Caco-2 (cell line): ENCODE data around the gene POGZ. TPM values are rescaled to one million over a fixed set of nuclear protein-coding genes. Genes with fewer than 3 reads are reported as not detected.

ENCODE experiments used
- BruUV-seq: library from RNA; stranded (reverse); fragments of 400-500 nt; replicated peaks from 2 replicates; lab custom pipeline; 2021; lab: Mats Ljungman, UMichigan
- CTCF ChIA-PET: fragments of 300-600 bp; sonication (Branson Sonifier 250); formaldehyde crosslinking; loops from one replicate; lab custom pipeline; 2022; ENCODE audit warnings: antibody characterized with exemption; lab: Charles Lee
- POLR2A ChIA-PET: fragments of 300-600 bp; sonication (Branson Sonifier 250); formaldehyde crosslinking; loops from one replicate; lab custom pipeline; 2022; ENCODE audit warnings: antibody characterized with exemption; lab: Charles Lee
- DNase-seq, 2 experiments: peaks; one replicate each; pipeline versions ENCODE4 v3.0.0 to v3.0.0-alpha.2; 2020 to 2022
- H3K27me3 ChIP-seq: replicated peaks from 2 replicates; pipeline ENCODE4 v1.6.0; 2011; ENCODE audit warnings: low read length; ENCODE audit not compliant: control insufficient read depth, insufficient read depth
- H3K36me3 ChIP-seq: 2 replicates; pipeline ENCODE4 v1.5.1; 2011; ENCODE audit warnings: low read length; ENCODE audit not compliant: control insufficient read depth, insufficient read depth
- H3K4me1 ChIP-seq: fragments of 250-450 bp; sonication (Bioruptor Pico); 2 replicates; pipeline ENCODE4 v1.5.1; 2020; ENCODE audit warnings: mild to moderate bottlenecking
- H3K4me3 ChIP-seq: 2 replicates; pipeline ENCODE4 v1.5.1; 2011; ENCODE audit warnings: low read depth, mild to moderate bottlenecking, control low read depth, low read length
- H3K9me3 ChIP-seq: fragments of 250-450 bp; sonication (Bioruptor Pico); 2 replicates; pipeline ENCODE4 v1.5.1; 2020; ENCODE audit warnings: mild to moderate bottlenecking, moderate library complexity
- H3K27ac Mint-ChIP-seq: one replicate; pipeline ENCODE4 v1.8.0; 2022; ENCODE audit warnings: mixed read lengths; ENCODE audit not compliant: unreplicated experiment
- H3K27me3 Mint-ChIP-seq: one replicate; pipeline ENCODE4 v1.8.0; 2022; ENCODE audit warnings: mixed read lengths; ENCODE audit not compliant: insufficient read depth, unreplicated experiment
- H3K36me3 Mint-ChIP-seq: one replicate; pipeline ENCODE4 v1.8.0; 2022; ENCODE audit warnings: mild to moderate bottlenecking, mixed read lengths; ENCODE audit not compliant: insufficient read depth, unreplicated experiment
- H3K4me1 Mint-ChIP-seq: one replicate; pipeline ENCODE4 v1.8.0; 2022; ENCODE audit warnings: low read depth, mixed read lengths; ENCODE audit not compliant: unreplicated experiment
- H3K4me3 Mint-ChIP-seq: one replicate; pipeline ENCODE4 v1.8.0; 2022; ENCODE audit warnings: mild to moderate bottlenecking, moderate library complexity, mixed read lengths; ENCODE audit not compliant: unreplicated experiment
- H3K9me3 Mint-ChIP-seq: one replicate; pipeline ENCODE4 v1.8.0; 2022; ENCODE audit warnings: mixed read lengths; ENCODE audit not compliant: unreplicated experiment
- intact Hi-C: fragments of 100-400 bp; cut with micrococcal nuclease; formaldehyde crosslinking; loops from one replicate; pipeline ENCODE4 v1.10.0; 2022; ENCODE audit not compliant: unreplicated experiment
- total RNA-seq: library from RNA; stranded (reverse); gene quantifications from 2 replicates; pipeline ENCODE4 v1.2.3, GENCODE V29; 2022
- TF ChIP-seq, protein P1 (sequence below), 2 experiments: fragments of 200-600 bp in 1 of 2; IDR thresholded peaks; 1 replicate in 1 of 2; 2 replicates in 1 of 2; pipeline versions ENCODE4 v1.5.1 to v1.8.0; 2011 to 2022; ENCODE audit warnings: antibody characterized with exemption in 1 of 2, control low read depth in 1 of 2, inconsistent platforms in 1 of 2, low read depth in 1 of 2, low read length in 1 of 2, mild to moderate bottlenecking in 1 of 2, moderate library complexity in 1 of 2; ENCODE audit not compliant: insufficient read depth in 1 of 2, severe bottlenecking in 1 of 2, unreplicated experiment in 1 of 2

Gene POGZ
- total RNA-seq, 1 experiment from 2014 or later: 80.0 TPM

GRCh38 chr1:151403612-151404011 is 55.7 kb downstream of the POGZ start:
- ChIA-PET POLR2A (no interaction called here), CTCF (no interaction called here)
- no peaks in the 10 kb centered on the region for H3K9me3 ChIP-seq
- H3K4me3 ChIP-seq: no peak overlapping the region
- H3K27ac Mint-ChIP-seq: no peak overlapping the region
- BruUV-seq: no TSS peak
- intact Hi-C loops: loop anchor here (10.0 kb wide), 1 partner anchor 99 kb away; no protein-coding TSS in a partner anchor
- H3K4me1 ChIP-seq: peaks cover 7% of the 10 kb centered on the region
- no peaks in the 10 kb centered on the region for H3K9me3 Mint-ChIP-seq
- H3K4me3 Mint-ChIP-seq: no peak overlapping the region
- H3K36me3 Mint-ChIP-seq: peaks cover 83% of the 10 kb centered on the region
- no peak for DNase-seq
- TF ChIP-seq, protein P1, sequence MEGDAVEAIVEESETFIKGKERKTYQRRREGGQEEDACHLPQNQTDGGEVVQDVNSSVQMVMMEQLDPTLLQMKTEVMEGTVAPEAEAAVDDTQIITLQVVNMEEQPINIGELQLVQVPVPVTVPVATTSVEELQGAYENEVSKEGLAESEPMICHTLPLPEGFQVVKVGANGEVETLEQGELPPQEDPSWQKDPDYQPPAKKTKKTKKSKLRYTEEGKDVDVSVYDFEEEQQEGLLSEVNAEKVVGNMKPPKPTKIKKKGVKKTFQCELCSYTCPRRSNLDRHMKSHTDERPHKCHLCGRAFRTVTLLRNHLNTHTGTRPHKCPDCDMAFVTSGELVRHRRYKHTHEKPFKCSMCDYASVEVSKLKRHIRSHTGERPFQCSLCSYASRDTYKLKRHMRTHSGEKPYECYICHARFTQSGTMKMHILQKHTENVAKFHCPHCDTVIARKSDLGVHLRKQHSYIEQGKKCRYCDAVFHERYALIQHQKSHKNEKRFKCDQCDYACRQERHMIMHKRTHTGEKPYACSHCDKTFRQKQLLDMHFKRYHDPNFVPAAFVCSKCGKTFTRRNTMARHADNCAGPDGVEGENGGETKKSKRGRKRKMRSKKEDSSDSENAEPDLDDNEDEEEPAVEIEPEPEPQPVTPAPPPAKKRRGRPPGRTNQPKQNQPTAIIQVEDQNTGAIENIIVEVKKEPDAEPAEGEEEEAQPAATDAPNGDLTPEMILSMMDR (IDR thresholded peaks at IDR 0.05; ENCODE audit: insufficient read depth in 1 of 2, low read depth in 1 of 2, low read length in 1 of 2, severe bottlenecking in 1 of 2, unreplicated experiment in 1 of 2): no peak
- peaks cover 13% of the 10 kb centered on the region for H3K4me1 Mint-ChIP-seq
- H3K27me3 ChIP-seq: no peaks in the 10 kb centered on the region
- H3K27me3 Mint-ChIP-seq: no peaks in the 10 kb centered on the region
- peaks cover 8% of the 10 kb centered on the region for H3K36me3 ChIP-seq

- no peak overlapping the region for H3K4me3 ChIP-seq
- TF ChIP-seq, protein P1 (IDR thresholded peaks at IDR 0.05; ENCODE audit: insufficient read depth in 1 of 2, low read depth in 1 of 2, low read length in 1 of 2, severe bottlenecking in 1 of 2, unreplicated experiment in 1 of 2): no peak
- DNase-seq: no peak
- Mint-ChIP-seq H3K9me3 (no peaks in the 10 kb centered on the region), H3K27ac (no peak overlapping the region), H3K36me3 (peaks cover 82% of the 10 kb centered on the region), H3K4me3 (no peak overlapping the region), H3K4me1 (peaks cover 13% of the 10 kb centered on the region), H3K27me3 (no peaks in the 10 kb centered on the region)
- H3K4me1 ChIP-seq: peaks cover 7% of the 10 kb centered on the region
- peaks cover 6% of the 10 kb centered on the region for H3K36me3 ChIP-seq
- no peaks in the 10 kb centered on the region for H3K9me3 ChIP-seq
- POLR2A ChIA-PET: no interaction called here
- BruUV-seq: no TSS peak
- intact Hi-C loops: loop anchor here (10.0 kb wide), 1 partner anchor 98 kb away; no protein-coding TSS in a partner anchor
- no peaks in the 10 kb centered on the region for H3K27me3 ChIP-seq
- CTCF ChIA-PET: interaction anchor here (1.2 kb wide), 1 partner anchor 62 kb away, joined by 5 read pairs; no protein-coding TSS in a partner anchor
These were observed 56.5 kb downstream of the POGZ start for GRCh38 chr1:151402764-151403163.

GRCh38 chr1:151401860-151402259 is 57.4 kb downstream of the POGZ start:
- intact Hi-C loops: loop anchor here (10.0 kb wide), 1 partner anchor 97 kb away; no protein-coding TSS in a partner anchor
- Mint-ChIP-seq H3K4me3 (no peak overlapping the region), H3K27me3 (no peaks in the 10 kb centered on the region), H3K36me3 (peaks cover 73% of the 10 kb centered on the region), H3K9me3 (no peaks in the 10 kb centered on the region), H3K4me1 (peaks cover 13% of the 10 kb centered on the region), H3K27ac (no peak overlapping the region)
- ChIA-PET POLR2A (interaction anchor here (0.7 kb wide), 1 partner anchor 22 kb away, joined by 3 read pairs; no protein-coding TSS in a partner anchor), CTCF (interaction anchor here (0.6 to 1.2 kb wide), 2 partner anchors 61 to 121 kb away, joined by 4 to 5 read pairs; no protein-coding TSS in a partner anchor)
- Histone ChIP-seq H3K4me1 (peaks cover 7% of the 10 kb centered on the region), H3K9me3 (no peaks in the 10 kb centered on the region), H3K27me3 (no peaks in the 10 kb centered on the region), H3K4me3 (no peak overlapping the region), H3K36me3 (peaks cover 6% of the 10 kb centered on the region)
- BruUV-seq: no TSS peak
- no peak for DNase-seq
- TF ChIP-seq, protein P1 (IDR thresholded peaks at IDR 0.05; ENCODE audit: insufficient read depth in 1 of 2, low read depth in 1 of 2, low read length in 1 of 2, severe bottlenecking in 1 of 2, unreplicated experiment in 1 of 2): no peak
